PC-3 (cell line): ENCODE data around the gene TP53I13. TPM values are rescaled to one million over a fixed set of nuclear protein-coding genes. Genes with fewer than 3 reads are reported as not detected.

Experiments used
- ATAC-seq: fragments of 200-7000 bp; cut with Tn5 transposase; 2 replicates; pipeline ENCODE4 v1.9.1; 2020; ENCODE audit warnings: mild to moderate bottlenecking, moderate library complexity
- BruUV-seq: library from RNA; stranded (reverse); fragments of 400-500 nt; replicated peaks from 2 replicates; lab custom pipeline; 2021; lab: Mats Ljungman, UMichigan
- CTCF ChIA-PET: fragments of 300-600 bp; sonication (Branson Sonifier 250); formaldehyde crosslinking; loops from one replicate; lab custom pipeline; 2022; ENCODE audit warnings: antibody characterized with exemption; lab: Charles Lee
- POLR2A ChIA-PET: fragments of 300-600 bp; sonication (Branson Sonifier 250); formaldehyde crosslinking; loops from one replicate; lab custom pipeline; 2022; ENCODE audit warnings: antibody characterized with exemption; ENCODE audit not compliant: unreplicated experiment; lab: Charles Lee
- DNase-seq: peaks from one replicate; pipeline ENCODE4 v3.0.0-alpha.2; 2015
- H2AFZ ChIP-seq: fragments of 300-600 bp; sonication (generic); 2 replicates; pipeline ENCODE4 v1.6.0; 2016; ENCODE audit warnings: antibody characterized with exemption, low read length
- H3F3A ChIP-seq: fragments of 300-600 bp; sonication (generic); one replicate; pipeline ENCODE4 v1.6.0; 2017; ENCODE audit warnings: antibody characterized with exemption, low read length, control low read depth, mild to moderate bottlenecking; ENCODE audit not compliant: unreplicated experiment
- H3K27ac ChIP-seq: fragments of 300-600 bp; sonication (generic); 2 replicates; pipeline ENCODE4 v1.5.1; 2016; ENCODE audit warnings: mild to moderate bottlenecking, low read length
- H3K27me3 ChIP-seq: fragments of 300-600 bp; sonication (generic); 2 replicates; pipeline ENCODE4 v1.6.1; 2016; ENCODE audit warnings: low read length, mixed read lengths
- H3K36me3 ChIP-seq: fragments of 300-600 bp; sonication (generic); 2 replicates; pipeline ENCODE4 v1.6.1; 2016; ENCODE audit warnings: low read depth, mixed run types, low read length, mixed read lengths
- H3K4me1 ChIP-seq: fragments of 300-600 bp; sonication (generic); 2 replicates; pipeline ENCODE4 v1.5.1; 2016; ENCODE audit warnings: low read length; ENCODE audit not compliant: insufficient read depth
- H3K4me2 ChIP-seq: fragments of 300-600 bp; sonication (generic); 2 replicates; pipeline ENCODE4 v1.6.0; 2016; ENCODE audit warnings: low read length
- H3K4me3 ChIP-seq: fragments of 300-600 bp; sonication (generic); 2 replicates; pipeline ENCODE4 v1.5.1; 2016; ENCODE audit warnings: mild to moderate bottlenecking, low read length, mixed read lengths
- H3K79me2 ChIP-seq: fragments of 300-600 bp; sonication (generic); 2 replicates; pipeline ENCODE4 v1.6.1; 2017; ENCODE audit warnings: low read length, mixed read lengths
- H3K9ac ChIP-seq: fragments of 300-600 bp; sonication (generic); 2 replicates; pipeline ENCODE4 v1.6.0; 2016; ENCODE audit warnings: mild to moderate bottlenecking, low read length
- H3K9me2 ChIP-seq: fragments of 300-600 bp; sonication (generic); replicated peaks from 2 replicates; pipeline ENCODE4 v1.6.1; 2016; ENCODE audit warnings: mixed run types, low read length, mixed read lengths
- H3K9me3 ChIP-seq: fragments of 300-600 bp; sonication (generic); 2 replicates; pipeline ENCODE4 v1.6.1; 2016; ENCODE audit warnings: low read length, mixed read lengths
- H4K20me1 ChIP-seq: fragments of 300-600 bp; sonication (generic); 2 replicates; pipeline ENCODE4 v1.6.1; 2016; ENCODE audit warnings: low read length, mixed read lengths
- CTCF ChIP-seq: fragments of 300-600 bp; sonication (generic); conservative IDR thresholded peaks from 2 replicates; pipeline ENCODE4 v1.5.1; 2017; ENCODE audit warnings: antibody characterized with exemption, low read depth, mild to moderate bottlenecking, low read length
- EZH2 ChIP-seq: fragments of 300-600 bp; sonication (generic); IDR thresholded peaks from one replicate; pipeline ENCODE4 v1.6.1; 2017; ENCODE audit warnings: antibody characterized with exemption, mild to moderate bottlenecking, low read length; ENCODE audit not compliant: unreplicated experiment
- EZH2phosphoT487 ChIP-seq: fragments of 300-600 bp; sonication (generic); IDR thresholded peaks from 2 replicates; pipeline ENCODE4 v1.6.1; 2018; ENCODE audit warnings: mild to moderate bottlenecking, antibody characterized with exemption, low read length, borderline replicate concordance
- intact Hi-C: fragments of 100-400 bp; cut with micrococcal nuclease; formaldehyde crosslinking; loops from 2 replicates; pipeline ENCODE4 v1.9.0; 2023
- total RNA-seq: library from RNA; depleted of rRNA; stranded (reverse); fragments of >200 nt; gene quantifications from 2 replicates; pipeline ENCODE4 v1.2.3, GENCODE V29; 2014

The TP53I13 gene
- total RNA-seq, 1 experiment from 2014 or later = 45.0 TPM

- H3K9me3 ChIP-seq = no peaks in the 10 kb centered on the region
- no peaks in the 10 kb centered on the region for H3K36me3 ChIP-seq
- intact Hi-C loops = no loop called here
- H3K4me2 ChIP-seq = no peak overlapping the region
- H4K20me1 ChIP-seq = no peaks in the 10 kb centered on the region
- no TSS peak for BruUV-seq
- no peak overlapping the region for H3K9ac ChIP-seq
- H3K4me1 ChIP-seq = no peaks in the 10 kb centered on the region
- no peak; the same call in 1 of the 2 replicates for ATAC-seq
- no peaks in the 10 kb centered on the region for H3K9me2 ChIP-seq
- POLR2A ChIA-PET = no interaction called here
- H3K79me2 ChIP-seq = no peaks in the 10 kb centered on the region
- no peaks in the 10 kb centered on the region for H3K27me3 ChIP-seq
- CTCF ChIA-PET = no interaction called here
- no peak overlapping the region for H3K4me3 ChIP-seq
- H3F3A ChIP-seq = no peaks in the 10 kb centered on the region
- no peak overlapping the region for H3K27ac ChIP-seq
- no peak for DNase-seq
- H2AFZ ChIP-seq = no peak overlapping the region
- TF ChIP-seq CTCF = no peak
- TF ChIP-seq EZH2 = no peak
- TF ChIP-seq EZH2phosphoT487 = no peak
These were observed 42.2 kb upstream of the TP53I13 start for GRCh38 chr17:29526322-29526721.

GRCh38 chr17:29533976-29534375, 34.5 kb upstream of the TP53I13 start:
- Histone ChIP-seq H3K27me3 (no peaks in the 10 kb centered on the region), H3K4me2 (no peak overlapping the region), H3K4me3 (no peak overlapping the region), H3F3A (no peaks in the 10 kb centered on the region), H3K36me3 (no peaks in the 10 kb centered on the region; the same call in 1 of the 2 replicates), H3K79me2 (no peaks in the 10 kb centered on the region), H3K9me3 (no peaks in the 10 kb centered on the region), H4K20me1 (no peaks in the 10 kb centered on the region), H2AFZ (no peak overlapping the region), H3K9ac (no peak overlapping the region), H3K4me1 (no peaks in the 10 kb centered on the region), H3K9me2 (no peaks in the 10 kb centered on the region), H3K27ac (no peak overlapping the region)
- CTCF ChIA-PET = interaction anchor here (0.8 kb wide), 1 partner anchor 164 kb away, joined by 4 read pairs; no protein-coding TSS in a partner anchor
- POLR2A ChIA-PET = no interaction called here
- intact Hi-C loops = no loop called here
- no peak for DNase-seq
- BruUV-seq = no TSS peak
- no peak for ATAC-seq
- TF ChIP-seq EZH2phosphoT487 (no peak), EZH2 (no peak), CTCF (no peak)

GRCh38 chr17:29544066-29544465, 24.4 kb upstream of the TP53I13 start:
- Histone ChIP-seq H3F3A (no peaks in the 10 kb centered on the region), H3K27ac (no peak overlapping the region), H3K9ac (no peak overlapping the region), H3K36me3 (no peaks in the 10 kb centered on the region), H3K27me3 (no peaks in the 10 kb centered on the region), H2AFZ (no peak overlapping the region), H3K4me1 (no peaks in the 10 kb centered on the region), H3K4me3 (no peak overlapping the region), H3K9me2 (no peaks in the 10 kb centered on the region), H4K20me1 (no peaks in the 10 kb centered on the region), H3K9me3 (no peaks in the 10 kb centered on the region), H3K79me2 (no peaks in the 10 kb centered on the region), H3K4me2 (no peak overlapping the region)
- ChIA-PET CTCF (no interaction called here), POLR2A (no interaction called here)
- TF ChIP-seq EZH2phosphoT487 (no peak), CTCF (no peak), EZH2 (no peak)
- ATAC-seq (no peak), DNase-seq (no peak)
- BruUV-seq = no TSS peak
- intact Hi-C loops = no loop called here
